WTC11 (cell line): ENCODE data around the gene KDM5B.

Experiments
- GRHL2 ChIP-seq: fragments of 250-450 bp; sonication (Bioruptor Pico); IDR thresholded peaks from 2 replicates; pipeline ENCODE4 v1.8.0; 2022; ENCODE audit warnings: mild to moderate bottlenecking, moderate library complexity; ENCODE audit not compliant: insufficient replicate concordance, severe bottlenecking
- ZNF121 ChIP-seq: sonication (generic); formaldehyde crosslinking; IDR thresholded peaks from 2 replicates; pipeline ENCODE4 v1.8.0; 2023; ENCODE audit warnings: missing genetic modification reagents
- TF ChIP-seq, protein P1 (sequence below): sonication (generic); formaldehyde crosslinking; IDR thresholded peaks from 2 replicates; pipeline ENCODE4 v1.8.0; 2022; ENCODE audit warnings: missing genetic modification reagents

DNA sequence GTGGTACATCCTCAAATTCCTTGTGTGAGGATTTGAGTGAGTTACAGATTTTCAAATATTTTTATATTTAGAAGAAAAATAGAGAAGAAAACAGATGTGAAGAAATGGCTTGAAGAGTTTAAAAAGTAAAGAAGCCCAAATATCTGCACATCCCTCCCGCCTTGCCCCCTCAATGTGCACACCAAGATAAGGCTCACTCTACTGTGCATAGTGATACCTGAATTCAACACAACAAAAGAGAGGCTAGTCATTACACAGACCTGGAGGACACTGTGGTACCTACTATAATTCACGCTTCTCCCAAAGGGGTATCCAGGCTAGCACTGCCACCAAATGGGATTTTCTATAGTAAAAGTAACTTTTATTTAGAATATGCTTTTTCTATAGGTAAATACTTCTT is 53.9 kb downstream of the KDM5B start:
- TF ChIP-seq, protein P1, sequence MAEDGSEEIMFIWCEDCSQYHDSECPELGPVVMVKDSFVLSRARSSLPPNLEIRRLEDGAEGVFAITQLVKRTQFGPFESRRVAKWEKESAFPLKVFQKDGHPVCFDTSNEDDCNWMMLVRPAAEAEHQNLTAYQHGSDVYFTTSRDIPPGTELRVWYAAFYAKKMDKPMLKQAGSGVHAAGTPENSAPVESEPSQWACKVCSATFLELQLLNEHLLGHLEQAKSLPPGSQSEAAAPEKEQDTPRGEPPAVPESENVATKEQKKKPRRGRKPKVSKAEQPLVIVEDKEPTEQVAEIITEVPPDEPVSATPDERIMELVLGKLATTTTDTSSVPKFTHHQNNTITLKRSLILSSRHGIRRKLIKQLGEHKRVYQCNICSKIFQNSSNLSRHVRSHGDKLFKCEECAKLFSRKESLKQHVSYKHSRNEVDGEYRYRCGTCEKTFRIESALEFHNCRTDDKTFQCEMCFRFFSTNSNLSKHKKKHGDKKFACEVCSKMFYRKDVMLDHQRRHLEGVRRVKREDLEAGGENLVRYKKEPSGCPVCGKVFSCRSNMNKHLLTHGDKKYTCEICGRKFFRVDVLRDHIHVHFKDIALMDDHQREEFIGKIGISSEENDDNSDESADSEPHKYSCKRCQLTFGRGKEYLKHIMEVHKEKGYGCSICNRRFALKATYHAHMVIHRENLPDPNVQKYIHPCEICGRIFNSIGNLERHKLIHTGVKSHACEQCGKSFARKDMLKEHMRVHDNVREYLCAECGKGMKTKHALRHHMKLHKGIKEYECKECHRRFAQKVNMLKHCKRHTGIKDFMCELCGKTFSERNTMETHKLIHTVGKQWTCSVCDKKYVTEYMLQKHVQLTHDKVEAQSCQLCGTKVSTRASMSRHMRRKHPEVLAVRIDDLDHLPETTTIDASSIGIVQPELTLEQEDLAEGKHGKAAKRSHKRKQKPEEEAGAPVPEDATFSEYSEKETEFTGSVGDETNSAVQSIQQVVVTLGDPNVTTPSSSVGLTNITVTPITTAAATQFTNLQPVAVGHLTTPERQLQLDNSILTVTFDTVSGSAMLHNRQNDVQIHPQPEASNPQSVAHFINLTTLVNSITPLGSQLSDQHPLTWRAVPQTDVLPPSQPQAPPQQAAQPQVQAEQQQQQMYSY (CRISPR knock-in tag) = no peak
- TF ChIP-seq GRHL2 = no peak
- TF ChIP-seq ZNF121 (CRISPR knock-in tag) = no peak
